Measurements from ENCODE around the gene KCNN3. TPM values are rescaled to one million over a fixed set of nuclear protein-coding genes. Genes with fewer than 3 reads are reported as not detected.
"Not testable (repeated sequence)": the region's sequence is repeated elsewhere in the genome, so short reads cannot be mapped to it uniquely, and the experiment has no call there.

Gene KCNN3
- polyA plus RNA-seq, 1 donor from 2014 or later, result 2.2 TPM

DNA sequence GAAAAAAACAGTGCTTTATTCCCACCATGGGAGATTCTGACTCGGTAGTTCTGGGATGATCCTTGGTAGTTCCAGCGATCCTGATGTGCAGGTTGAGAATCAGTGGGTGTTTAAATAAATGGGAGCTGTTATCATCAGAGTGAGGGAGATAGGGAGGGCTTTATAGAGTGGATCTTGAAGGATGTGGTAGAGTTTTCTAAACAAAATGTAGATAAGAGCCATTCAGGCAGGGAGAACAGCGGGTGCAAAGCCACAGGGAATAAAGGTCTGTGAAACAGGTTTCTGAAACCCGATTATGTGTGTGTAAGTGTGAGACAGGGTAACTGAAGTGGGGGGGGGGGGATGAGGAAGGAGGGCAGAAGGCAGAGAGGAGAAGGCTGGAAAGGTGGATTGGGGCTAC is 186.3 kb downstream of the KCNN3 start:
- no peaks in the 10 kb centered on the region for H4K20me1 ChIP-seq (ENCODE audit: insufficient read depth)
- no peak overlapping the region for H3K9ac ChIP-seq (ENCODE audit: low read length)
- H3K27me3 ChIP-seq (ENCODE audit: insufficient read depth, low read depth, low read length), result no peaks in the 10 kb centered on the region
- TF ChIP-seq, protein P1, sequence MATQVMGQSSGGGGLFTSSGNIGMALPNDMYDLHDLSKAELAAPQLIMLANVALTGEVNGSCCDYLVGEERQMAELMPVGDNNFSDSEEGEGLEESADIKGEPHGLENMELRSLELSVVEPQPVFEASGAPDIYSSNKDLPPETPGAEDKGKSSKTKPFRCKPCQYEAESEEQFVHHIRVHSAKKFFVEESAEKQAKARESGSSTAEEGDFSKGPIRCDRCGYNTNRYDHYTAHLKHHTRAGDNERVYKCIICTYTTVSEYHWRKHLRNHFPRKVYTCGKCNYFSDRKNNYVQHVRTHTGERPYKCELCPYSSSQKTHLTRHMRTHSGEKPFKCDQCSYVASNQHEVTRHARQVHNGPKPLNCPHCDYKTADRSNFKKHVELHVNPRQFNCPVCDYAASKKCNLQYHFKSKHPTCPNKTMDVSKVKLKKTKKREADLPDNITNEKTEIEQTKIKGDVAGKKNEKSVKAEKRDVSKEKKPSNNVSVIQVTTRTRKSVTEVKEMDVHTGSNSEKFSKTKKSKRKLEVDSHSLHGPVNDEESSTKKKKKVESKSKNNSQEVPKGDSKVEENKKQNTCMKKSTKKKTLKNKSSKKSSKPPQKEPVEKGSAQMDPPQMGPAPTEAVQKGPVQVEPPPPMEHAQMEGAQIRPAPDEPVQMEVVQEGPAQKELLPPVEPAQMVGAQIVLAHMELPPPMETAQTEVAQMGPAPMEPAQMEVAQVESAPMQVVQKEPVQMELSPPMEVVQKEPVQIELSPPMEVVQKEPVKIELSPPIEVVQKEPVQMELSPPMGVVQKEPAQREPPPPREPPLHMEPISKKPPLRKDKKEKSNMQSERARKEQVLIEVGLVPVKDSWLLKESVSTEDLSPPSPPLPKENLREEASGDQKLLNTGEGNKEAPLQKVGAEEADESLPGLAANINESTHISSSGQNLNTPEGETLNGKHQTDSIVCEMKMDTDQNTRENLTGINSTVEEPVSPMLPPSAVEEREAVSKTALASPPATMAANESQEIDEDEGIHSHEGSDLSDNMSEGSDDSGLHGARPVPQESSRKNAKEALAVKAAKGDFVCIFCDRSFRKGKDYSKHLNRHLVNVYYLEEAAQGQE (IDR thresholded peaks at IDR 0.05; ENCODE audit: borderline replicate concordance), result no peak
- no peak for TF ChIP-seq EP300 (conservative IDR thresholded peaks at IDR 0.05; ENCODE audit: poor library complexity, severe bottlenecking)
- TF ChIP-seq CTCF (IDR thresholded peaks at IDR 0.05; ENCODE audit: poor library complexity, severe bottlenecking), result no peak
- no peak for TF ChIP-seq EZH2 (IDR thresholded peaks at IDR 0.05; ENCODE audit: borderline replicate concordance, insufficient read depth, low read length, poor library complexity, severe bottlenecking)
- TF ChIP-seq RAD21 (conservative IDR thresholded peaks at IDR 0.05), result no peak
- no peak for TF ChIP-seq POLR2AphosphoS5 (IDR thresholded peaks at IDR 0.05)
- TF ChIP-seq TAF1 (IDR thresholded peaks at IDR 0.05; ENCODE audit: low read depth), result no peak
- TF ChIP-seq SMC3 (conservative IDR thresholded peaks at IDR 0.05; ENCODE audit: poor library complexity), result no peak
- H3F3A ChIP-seq (ENCODE audit: insufficient read depth, low read length, poor library complexity, severe bottlenecking), result no peaks in the 10 kb centered on the region
- H3K4me2 ChIP-seq (ENCODE audit: low read length), result no peak overlapping the region
- no peak overlapping the region for H3K4me3 ChIP-seq (ENCODE audit: low read length)
- H3K9me2 ChIP-seq (ENCODE audit: insufficient read depth, low read length), result no peaks in the 10 kb centered on the region
- no peaks in the 10 kb centered on the region for H3K79me2 ChIP-seq (replicated peaks; ENCODE audit: insufficient read depth, low read length)
- H3K27ac ChIP-seq (ENCODE audit: low read length), result no peak overlapping the region
- no peaks in the 10 kb centered on the region for H3K36me3 ChIP-seq (ENCODE audit: insufficient read depth, low read length)
- no peaks in the 10 kb centered on the region for H3K9me3 ChIP-seq (ENCODE audit: low read length)
- H2AFZ ChIP-seq (ENCODE audit: low read depth, low read length), result no peak overlapping the region

DNA sequence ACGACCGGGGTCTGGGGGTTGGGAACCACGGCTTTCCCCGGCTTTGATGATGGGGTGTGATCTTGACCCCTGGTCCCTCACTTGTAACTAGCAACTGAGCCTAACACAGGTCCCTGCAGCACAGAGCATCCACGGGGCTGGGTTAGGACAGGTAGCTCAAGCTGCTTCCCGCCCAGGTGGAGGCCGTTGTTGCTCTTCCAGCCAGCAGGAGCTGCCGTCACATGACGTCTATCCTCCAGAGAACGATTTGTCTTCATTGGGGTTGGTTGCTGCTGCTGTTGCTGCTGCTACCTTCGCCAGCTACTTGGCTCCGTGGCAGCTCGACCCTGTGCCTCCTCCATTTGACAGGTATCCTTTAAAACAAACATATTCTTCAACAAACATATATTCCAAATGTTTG is 187.8 kb downstream of the KCNN3 start:
- H3K4me2 ChIP-seq (ENCODE audit: low read length), result no peak overlapping the region

GRCh38 chr1:154677844-154678243 is 192.2 kb downstream of the KCNN3 start:
- not testable (repeated sequence) for H3K9me2 ChIP-seq (ENCODE audit: insufficient read depth, low read length)

More for the DNA sequence above, 187.8 kb downstream of the KCNN3 start:
- H3K36me3 ChIP-seq (ENCODE audit: insufficient read depth, low read length), result no peaks in the 10 kb centered on the region
- no peaks in the 10 kb centered on the region for H3K27me3 ChIP-seq (ENCODE audit: insufficient read depth, low read depth, low read length)
- H3F3A ChIP-seq (ENCODE audit: insufficient read depth, low read length, poor library complexity, severe bottlenecking), result no peaks in the 10 kb centered on the region
- H2AFZ ChIP-seq (ENCODE audit: low read depth, low read length), result no peak overlapping the region
- no peaks in the 10 kb centered on the region for H4K20me1 ChIP-seq (ENCODE audit: insufficient read depth)
- H3K9ac ChIP-seq (ENCODE audit: low read length), result no peak overlapping the region
- H3K27ac ChIP-seq (ENCODE audit: low read length), result no peak overlapping the region
- H3K79me2 ChIP-seq (replicated peaks; ENCODE audit: insufficient read depth, low read length), result no peaks in the 10 kb centered on the region
- TF ChIP-seq EP300 (conservative IDR thresholded peaks at IDR 0.05; ENCODE audit: poor library complexity, severe bottlenecking) (no peak), SMC3 (conservative IDR thresholded peaks at IDR 0.05; ENCODE audit: poor library complexity) (no peak), MXI1 (conservative IDR thresholded peaks at IDR 0.05; ENCODE audit: poor library complexity, severe bottlenecking) (no peak), CTCF (IDR thresholded peaks at IDR 0.05; ENCODE audit: poor library complexity, severe bottlenecking) (no peak)
- no peaks in the 10 kb centered on the region for H3K9me3 ChIP-seq (ENCODE audit: low read length)
- H3K4me3 ChIP-seq (ENCODE audit: low read length), result no peak overlapping the region
- H3K9me2 ChIP-seq (ENCODE audit: insufficient read depth, low read length), result no peaks in the 10 kb centered on the region

GRCh38 chr1:154676847-154677246 is 193.2 kb downstream of the KCNN3 start:
- H2AFZ ChIP-seq (ENCODE audit: low read depth, low read length); H3K79me2 ChIP-seq (replicated peaks; ENCODE audit: insufficient read depth, low read length); H3K9me3 ChIP-seq (ENCODE audit: low read length); H3K4me3 ChIP-seq (ENCODE audit: low read length); H3K36me3 ChIP-seq (ENCODE audit: insufficient read depth, low read length); H3F3A ChIP-seq (ENCODE audit: insufficient read depth, low read length, poor library complexity, severe bottlenecking); H3K9me2 ChIP-seq (ENCODE audit: insufficient read depth, low read length); H3K27me3 ChIP-seq (ENCODE audit: insufficient read depth, low read depth, low read length); H3K9ac ChIP-seq (ENCODE audit: low read length); H4K20me1 ChIP-seq (ENCODE audit: insufficient read depth); H3K27ac ChIP-seq (ENCODE audit: low read length); H3K4me2 ChIP-seq (ENCODE audit: low read length): not testable (repeated sequence)

More at GRCh38 chr1:154677844-154678243, 192.2 kb downstream of the KCNN3 start:
- not testable (repeated sequence) for H3K36me3 ChIP-seq (ENCODE audit: insufficient read depth, low read length); H3K27ac ChIP-seq (ENCODE audit: low read length); H3K27me3 ChIP-seq (ENCODE audit: insufficient read depth, low read depth, low read length); H3K9ac ChIP-seq (ENCODE audit: low read length); H3K79me2 ChIP-seq (replicated peaks; ENCODE audit: insufficient read depth, low read length); H3K4me2 ChIP-seq (ENCODE audit: low read length); H3K9me3 ChIP-seq (ENCODE audit: low read length); H2AFZ ChIP-seq (ENCODE audit: low read depth, low read length); H3F3A ChIP-seq (ENCODE audit: insufficient read depth, low read length, poor library complexity, severe bottlenecking); H4K20me1 ChIP-seq (ENCODE audit: insufficient read depth); H3K4me3 ChIP-seq (ENCODE audit: low read length)
